ENCODE measurements around the gene ANTKMT. TPM values are rescaled to one million over a fixed set of nuclear protein-coding genes. Genes with fewer than 3 reads are reported as not detected.

Gene ANTKMT
- total and polyA plus RNA-seq, 2 donors (not counting 3 experiments of a cell fraction or from before 2014, with no cell fraction given), result 26.1 to 27.9 TPM

- no peak overlapping the region for H3K9ac ChIP-seq (replicated peaks; ENCODE audit: extremely low read depth, insufficient read depth, low read length)
- dilution Hi-C loops (cut with MboI; ENCODE audit: extremely low pct_ligation_motif_present, low sequenced_read_pairs), result no loop called here
- peaks cover 7% of the 10 kb centered on the region for H3K4me1 ChIP-seq (ENCODE audit: control insufficient read depth, extremely low read depth, insufficient read depth, low read length)
- no peak overlapping the region for H3K27ac ChIP-seq (ENCODE audit: insufficient read depth, low read depth, low read length)
- H3K4me2 ChIP-seq (ENCODE audit: insufficient read depth, low read length), result no peak overlapping the region
- intact Hi-C loops (cut with micrococcal nuclease), result no loop called here
- DNase-seq (ENCODE audit: low read depth, low spot score) (no peak), FAIRE-seq (no peak)
- no peak overlapping the region for H2AFZ ChIP-seq (ENCODE audit: low read depth, low read length)
- H4K20me1 ChIP-seq (replicated peaks; ENCODE audit: control insufficient read depth, extremely low read depth, insufficient read depth, low read length), result no peaks in the 10 kb centered on the region
- no peaks in the 10 kb centered on the region for H3K27me3 ChIP-seq (ENCODE audit: control insufficient read depth in 2 of 2, insufficient read depth in 2 of 2, low read length in 2 of 2)
- H3K4me3 ChIP-seq (replicated peaks in 1 of 3; ENCODE audit: insufficient read depth in 1 of 3, low read depth in 1 of 3, low read length in 3 of 3), result no peak overlapping the region
- H3K36me3 ChIP-seq (ENCODE audit: control insufficient read depth in 2 of 2, extremely low read depth in 1 of 2, insufficient read depth in 2 of 2, low read length in 2 of 2), result peaks cover 7 to 42% of the 10 kb centered on the region in 2 experiments
- POLR2A ChIA-PET, result no interaction called here
- H3K9me1 ChIP-seq (replicated peaks; ENCODE audit: control insufficient read depth, extremely low read depth, insufficient read depth, low read length), result no peaks in the 10 kb centered on the region
- H3K9me3 ChIP-seq (replicated peaks; ENCODE audit: control insufficient read depth, insufficient read depth, low read length), result no peaks in the 10 kb centered on the region
- no TSS peak for BruUV-seq (replicated peaks)
- peaks cover 6% of the 10 kb centered on the region for H3K79me2 ChIP-seq (ENCODE audit: control insufficient read depth, insufficient read depth, low read length)
- TF ChIP-seq FOS (IDR thresholded peaks at IDR 0.05; ENCODE audit: borderline replicate concordance, insufficient read depth, low read length), result no peak
- TF ChIP-seq GATA2 (IDR thresholded peaks at IDR 0.05; ENCODE audit: insufficient read depth, insufficient read length, low read depth, low read length), result no peak
- TF ChIP-seq CTCF (IDR thresholded peaks at IDR 0.05; ENCODE audit: extremely low read depth in 1 of 2, insufficient read depth in 1 of 2, low read depth in 1 of 2, low read length in 2 of 2), result no peak
- no peak for TF ChIP-seq MAX (IDR thresholded peaks at IDR 0.05; ENCODE audit: insufficient read depth, insufficient read length)
- TF ChIP-seq POLR2A (IDR thresholded peaks at IDR 0.05; ENCODE audit: low read depth, low read length), result no peak
- TF ChIP-seq POLR2AphosphoS5 (IDR thresholded peaks at IDR 0.05; ENCODE audit: insufficient read depth, low read depth, low read length), result no peak
- TF ChIP-seq MYC (IDR thresholded peaks at IDR 0.05; ENCODE audit: low read depth, low read length), result no peak
- TF ChIP-seq JUN (IDR thresholded peaks at IDR 0.05; ENCODE audit: borderline replicate concordance, insufficient read depth, insufficient read length, low read depth), result no peak
- no peak for TF ChIP-seq EZH2 (IDR thresholded peaks at IDR 0.05; ENCODE audit: borderline replicate concordance, low read depth, low read length, severe bottlenecking)
- CTCF ChIA-PET, result no interaction called here
These were observed 15.1 kb downstream of the ANTKMT start for GRCh38 chr16:735982-736453.

Measured in endothelial cell of umbilical vein (primary cell).